Loucy (cell line): Measurements from ENCODE around the gene SESN3.

Experiments
- EZH2phosphoT487 ChIP-seq: fragments of 200-600 bp; IDR thresholded peaks from 2 replicates; pipeline ENCODE4 v1.6.1; 2018; ENCODE audit warnings: antibody characterized with exemption, mild to moderate bottlenecking, moderate library complexity, borderline replicate concordance
- TF ChIP-seq, protein P1 (sequence below): fragments of 200-600 bp; sonication (generic); conservative IDR thresholded peaks from 2 replicates; pipeline ENCODE4 v1.5.1; 2014; ENCODE audit warnings: mild to moderate bottlenecking, antibody characterized with exemption, low read length

DNA sequence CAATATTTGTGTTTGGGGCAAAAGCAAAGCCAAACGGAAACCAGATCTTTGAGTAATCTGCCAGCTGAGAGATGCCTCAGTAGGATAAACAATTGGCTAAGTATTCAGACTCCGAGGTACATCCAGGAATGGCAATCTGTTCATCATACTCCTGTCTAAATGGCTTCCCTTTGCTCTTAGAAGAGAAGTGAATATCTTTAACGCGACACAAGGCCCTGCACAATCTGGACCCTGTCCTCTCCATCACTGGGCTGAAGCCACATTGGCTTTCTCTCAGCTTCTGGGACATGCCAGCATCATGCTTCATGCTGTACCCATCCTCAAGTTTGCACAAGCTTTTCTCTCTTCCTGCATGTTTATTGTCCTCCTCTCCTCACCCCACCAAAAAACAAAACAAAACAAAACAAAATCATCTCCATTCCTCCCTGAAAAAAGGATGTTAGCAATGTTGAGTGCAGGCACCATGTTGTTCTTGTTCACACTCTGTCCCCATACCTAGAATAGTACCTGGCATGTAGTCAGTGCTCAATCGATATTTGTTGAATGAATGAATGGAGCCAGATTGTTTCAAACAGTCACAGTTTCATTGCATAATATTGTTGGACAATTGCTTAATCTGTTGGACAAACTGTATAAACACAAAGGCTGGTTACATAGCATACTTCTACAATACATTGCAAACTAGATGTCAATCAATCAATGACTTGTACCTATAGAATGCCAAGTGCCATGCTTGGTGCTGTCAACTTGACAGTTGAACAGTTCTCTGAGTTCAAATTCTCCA lies 38.2 kb upstream of the SESN3 start:
- TF ChIP-seq, protein P1, sequence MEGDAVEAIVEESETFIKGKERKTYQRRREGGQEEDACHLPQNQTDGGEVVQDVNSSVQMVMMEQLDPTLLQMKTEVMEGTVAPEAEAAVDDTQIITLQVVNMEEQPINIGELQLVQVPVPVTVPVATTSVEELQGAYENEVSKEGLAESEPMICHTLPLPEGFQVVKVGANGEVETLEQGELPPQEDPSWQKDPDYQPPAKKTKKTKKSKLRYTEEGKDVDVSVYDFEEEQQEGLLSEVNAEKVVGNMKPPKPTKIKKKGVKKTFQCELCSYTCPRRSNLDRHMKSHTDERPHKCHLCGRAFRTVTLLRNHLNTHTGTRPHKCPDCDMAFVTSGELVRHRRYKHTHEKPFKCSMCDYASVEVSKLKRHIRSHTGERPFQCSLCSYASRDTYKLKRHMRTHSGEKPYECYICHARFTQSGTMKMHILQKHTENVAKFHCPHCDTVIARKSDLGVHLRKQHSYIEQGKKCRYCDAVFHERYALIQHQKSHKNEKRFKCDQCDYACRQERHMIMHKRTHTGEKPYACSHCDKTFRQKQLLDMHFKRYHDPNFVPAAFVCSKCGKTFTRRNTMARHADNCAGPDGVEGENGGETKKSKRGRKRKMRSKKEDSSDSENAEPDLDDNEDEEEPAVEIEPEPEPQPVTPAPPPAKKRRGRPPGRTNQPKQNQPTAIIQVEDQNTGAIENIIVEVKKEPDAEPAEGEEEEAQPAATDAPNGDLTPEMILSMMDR, result no peak
- no peak for TF ChIP-seq EZH2phosphoT487
